ENCODE data around the gene MSTN.

GRCh38 chr2:190097115-190097514 lies 34.6 kb upstream of the MSTN start:
- TF ChIP-seq, protein P1, sequence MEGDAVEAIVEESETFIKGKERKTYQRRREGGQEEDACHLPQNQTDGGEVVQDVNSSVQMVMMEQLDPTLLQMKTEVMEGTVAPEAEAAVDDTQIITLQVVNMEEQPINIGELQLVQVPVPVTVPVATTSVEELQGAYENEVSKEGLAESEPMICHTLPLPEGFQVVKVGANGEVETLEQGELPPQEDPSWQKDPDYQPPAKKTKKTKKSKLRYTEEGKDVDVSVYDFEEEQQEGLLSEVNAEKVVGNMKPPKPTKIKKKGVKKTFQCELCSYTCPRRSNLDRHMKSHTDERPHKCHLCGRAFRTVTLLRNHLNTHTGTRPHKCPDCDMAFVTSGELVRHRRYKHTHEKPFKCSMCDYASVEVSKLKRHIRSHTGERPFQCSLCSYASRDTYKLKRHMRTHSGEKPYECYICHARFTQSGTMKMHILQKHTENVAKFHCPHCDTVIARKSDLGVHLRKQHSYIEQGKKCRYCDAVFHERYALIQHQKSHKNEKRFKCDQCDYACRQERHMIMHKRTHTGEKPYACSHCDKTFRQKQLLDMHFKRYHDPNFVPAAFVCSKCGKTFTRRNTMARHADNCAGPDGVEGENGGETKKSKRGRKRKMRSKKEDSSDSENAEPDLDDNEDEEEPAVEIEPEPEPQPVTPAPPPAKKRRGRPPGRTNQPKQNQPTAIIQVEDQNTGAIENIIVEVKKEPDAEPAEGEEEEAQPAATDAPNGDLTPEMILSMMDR (IDR thresholded peaks at IDR 0.05), result no peak
- TF ChIP-seq POLR2A (IDR thresholded peaks at IDR 0.05), result no peak

Data from transverse colon (tissue), 3 donors.